HepG2 (cell line): Measurements from ENCODE around the gene ZSCAN23. TPM values are rescaled to one million over a fixed set of nuclear protein-coding genes. Genes with fewer than 3 reads are reported as not detected.

ENCODE experiments used
- ATAC-seq: fragments of 200-7000 bp; cut with Tn5 transposase; 3 replicates; pipeline ENCODE4 v1.9.1; 2020; ENCODE audit warnings: mild to moderate bottlenecking, moderate library complexity
- BruUV-seq: library from RNA; stranded (reverse); fragments of 400-500 nt; replicated peaks from 2 replicates; lab custom pipeline; 2021; lab: Mats Ljungman, UMichigan
- CTCF ChIA-PET: fragments of 300-600 bp; formaldehyde crosslinking; extraction: SDS; loops from one replicate; lab custom pipeline; 2021; ENCODE audit warnings: low total read pairs, inconsistent platforms, low intra/inter-chr PET ratio; lab: Yijun Ruan, JAX
- POLR2A ChIA-PET: fragments of 350-600 bp; sonication (Branson Sonifier 250); formaldehyde crosslinking; loops from one replicate; lab custom pipeline; 2020; ENCODE audit warnings: antibody characterized with exemption, inconsistent platforms; lab: Yijun Ruan, JAX
- DNase-seq: peaks from one replicate; pipeline ENCODE4 v3.0.0-alpha.2; 2015; ENCODE audit warnings: low spot score
- FAIRE-seq: peaks from 3 replicates; lab custom pipeline; 2011; peaks lifted over from hg19 to GRCh38; lab: Jason Lieb, UNC
- H2AFZ ChIP-seq: one replicate; pipeline ENCODE4 v1.6.1; 2011; ENCODE audit warnings: low read length, inconsistent platforms
- H3K27ac ChIP-seq: fragments of 300-600 bp; 3 replicates; pipeline ENCODE4 v1.8.0; 2011; ENCODE audit warnings: mixed run types, mild to moderate bottlenecking, mixed read lengths, low read length, inconsistent platforms; ENCODE audit not compliant: insufficient read depth; ENCODE audit errors: extremely low read length
- H3K27me3 ChIP-seq, 2 experiments: fragments of 200-600 bp in 1 of 2; 2 replicates in 1 of 2; 3 replicates in 1 of 2; pipeline versions ENCODE4 v1.6.0 to v1.8.0; 2011; ENCODE audit warnings: low read length in 2 of 2, mild to moderate bottlenecking in 2 of 2, moderate library complexity in 2 of 2, inconsistent platforms in 1 of 2; ENCODE audit not compliant: insufficient read depth in 2 of 2, control insufficient read depth in 1 of 2
- H3K36me3 ChIP-seq, 2 experiments: fragments of 200-600 bp in 1 of 2; replicated peaks in 1 of 2; 2 replicates in 1 of 2; 3 replicates in 1 of 2; pipeline versions ENCODE4 v1.5.1 to v1.8.0; 2011; ENCODE audit warnings: low read length in 2 of 2, inconsistent platforms in 1 of 2; ENCODE audit not compliant: insufficient read depth in 2 of 2, control insufficient read depth in 1 of 2
- H3K4me1 ChIP-seq: 2 replicates; pipeline ENCODE4 v1.5.1; 2012; ENCODE audit warnings: low read length, inconsistent platforms; ENCODE audit not compliant: insufficient read depth
- H3K4me2 ChIP-seq: 2 replicates; pipeline ENCODE4 v1.6.0; 2011; ENCODE audit warnings: low read depth, low read length, inconsistent platforms
- H3K4me3 ChIP-seq, 3 experiments: fragments of 200-600 bp in 1 of 3; sonication (generic), shearing (Covaris generic) in 1 of 3; replicated peaks in 1 of 3; 2 replicates each; pipeline ENCODE4 v1.5.1; 2011 to 2016; ENCODE audit warnings: low read length in 3 of 3, inconsistent platforms in 2 of 3, low read depth in 2 of 3, mild to moderate bottlenecking in 2 of 3, control low read depth in 1 of 3, mixed read lengths in 1 of 3; ENCODE audit not compliant: insufficient read depth in 1 of 3
- H3K79me2 ChIP-seq: one replicate; pipeline ENCODE4 v1.6.1; 2011; ENCODE audit warnings: low read length, inconsistent platforms; ENCODE audit not compliant: insufficient read depth
- H3K9ac ChIP-seq: 2 replicates; pipeline ENCODE4 v1.6.0; 2011; ENCODE audit warnings: mild to moderate bottlenecking, low read depth, low read length, inconsistent platforms; ENCODE audit not compliant: insufficient read depth
- H3K9me3 ChIP-seq: 2 replicates; pipeline ENCODE4 v1.5.1; 2012; ENCODE audit warnings: mild to moderate bottlenecking, low read length
- H4K20me1 ChIP-seq: 2 replicates; pipeline ENCODE4 v1.6.0; 2011; ENCODE audit warnings: inconsistent platforms, mild to moderate bottlenecking, low read length, moderate library complexity; ENCODE audit not compliant: insufficient read depth
- BRD4 ChIP-seq: sonication (generic); formaldehyde crosslinking; IDR thresholded peaks from 2 replicates; pipeline ENCODE4 v1.4.0; 2020; ENCODE audit warnings: missing genetic modification reagents
- CCDC6 ChIP-seq: sonication (generic); formaldehyde crosslinking; IDR thresholded peaks from 2 replicates; pipeline ENCODE4 v1.8.1; 2022; ENCODE audit warnings: mild to moderate bottlenecking, missing genetic modification reagents, moderate library complexity
- FOSL1 ChIP-seq: sonication (generic); formaldehyde crosslinking; IDR thresholded peaks from 2 replicates; pipeline ENCODE4 v1.9.0; 2021; ENCODE audit warnings: missing genetic modification reagents, borderline replicate concordance
- NFYB ChIP-seq: sonication (generic); formaldehyde crosslinking; IDR thresholded peaks from 2 replicates; pipeline ENCODE4 v1.4.0; 2020; ENCODE audit warnings: missing genetic modification reagents
- POLR2A ChIP-seq, 2 experiments: IDR thresholded peaks; 2 replicates each; pipeline ENCODE4 v1.6.1; 2011; ENCODE audit warnings: low read depth in 2 of 2, low read length in 2 of 2, mild to moderate bottlenecking in 1 of 2, moderate library complexity in 1 of 2; ENCODE audit not compliant: insufficient read depth in 1 of 2
- XRCC5 ChIP-seq: fragments of 200-400 bp; formaldehyde crosslinking; optimal IDR thresholded peaks from 2 replicates; pipeline ENCODE3; 2017; ENCODE audit warnings: mild to moderate bottlenecking, low read length
- ZFAT ChIP-seq: sonication (generic); formaldehyde crosslinking; conservative IDR thresholded peaks from 2 replicates; pipeline ENCODE4 v1.8.1; 2023; ENCODE audit warnings: missing genetic modification reagents, inconsistent platforms
- ZNF143 ChIP-seq: sonication (generic); formaldehyde crosslinking; IDR thresholded peaks from 2 replicates; pipeline ENCODE4 v1.4.0; 2020; ENCODE audit warnings: missing genetic modification reagents
- ZNF441 ChIP-seq: sonication (generic); formaldehyde crosslinking; IDR thresholded peaks from 2 replicates; pipeline ENCODE4 v1.7.0; 2021; ENCODE audit warnings: missing genetic modification reagents, borderline replicate concordance
- ZNF549 ChIP-seq: sonication (generic); formaldehyde crosslinking; IDR thresholded peaks from 2 replicates; pipeline ENCODE4 v1.5.0; 2020; ENCODE audit warnings: missing genetic modification reagents
- ZNF777 ChIP-seq: sonication (generic); formaldehyde crosslinking; IDR thresholded peaks from 2 replicates; pipeline ENCODE4 v1.4.0; 2020; ENCODE audit warnings: missing genetic modification reagents
- ZNF841 ChIP-seq: sonication (generic); formaldehyde crosslinking; IDR thresholded peaks from 2 replicates; pipeline ENCODE4 v1.8.1; 2023; ENCODE audit warnings: missing genetic modification reagents, borderline replicate concordance
- WGBS: methylation state at CpG from one replicate; pipeline ENCODE4 v1.1.6; 2017; ENCODE audit warnings: low lambda C conversion rate; 5-methylcytosine and 5-hydroxymethylcytosine counted together
- in situ Hi-C: cut with HindIII; loops from 2 replicates; pipeline ENCODE4 v1.10.0; 2017; ENCODE audit warnings: low pct_unique_long_range_greater_than_20kb; ENCODE audit not compliant: extremely low pct_ligation_motif_present
- intact Hi-C: fragments of 100-400 bp; cut with micrococcal nuclease; formaldehyde crosslinking; loops from one replicate; pipeline ENCODE4 v1.10.0; 2022; ENCODE audit not compliant: unreplicated experiment
- polyA plus RNA-seq, 8 experiments: library from polyadenylated mRNA; depleted of rRNA in 3 of 8; stranded (reverse) in 7 of 8; unstranded in 1 of 8; fragments of >200 nt; fragmentation: Illumina TruSeq in 4 of 8; extraction: Trizol in 4 of 8; gene quantifications; 2 replicates each; pipeline versions ENCODE4 v1.2.1 to v1.2.3, GENCODE V29; 2011 to 2016; ENCODE audit warnings: low read depth in 4 of 8, missing spikeins in 1 of 8, mixed read lengths in 1 of 8; ENCODE audit not compliant: insufficient read depth in 1 of 8
- total RNA-seq, 5 experiments: library from RNA; depleted of rRNA; stranded (reverse); fragments of >200 nt; fragmentation: Illumina TruSeq; extraction: Trizol; gene quantifications; 2 replicates each; pipeline ENCODE4 v1.2.3, GENCODE V29; 2016; ENCODE audit warnings: low read depth in 1 of 5
- TF ChIP-seq, protein P1 (sequence below): sonication (generic); formaldehyde crosslinking; conservative IDR thresholded peaks from 2 replicates; pipeline ENCODE4 v1.4.0; 2020; ENCODE audit warnings: missing genetic modification reagents
- TF ChIP-seq, protein P2 (sequence below): sonication (generic); formaldehyde crosslinking; IDR thresholded peaks from 2 replicates; pipeline ENCODE4; 2020; ENCODE audit warnings: missing genetic modification reagents, mild to moderate bottlenecking, borderline replicate concordance

Gene ZSCAN23
- total and polyA plus RNA-seq, 2 of the 13 experiments (the other 11 are each of a cell fraction or from before 2014, with no cell fraction given) = 0.29 to 1.2 TPM

DNA sequence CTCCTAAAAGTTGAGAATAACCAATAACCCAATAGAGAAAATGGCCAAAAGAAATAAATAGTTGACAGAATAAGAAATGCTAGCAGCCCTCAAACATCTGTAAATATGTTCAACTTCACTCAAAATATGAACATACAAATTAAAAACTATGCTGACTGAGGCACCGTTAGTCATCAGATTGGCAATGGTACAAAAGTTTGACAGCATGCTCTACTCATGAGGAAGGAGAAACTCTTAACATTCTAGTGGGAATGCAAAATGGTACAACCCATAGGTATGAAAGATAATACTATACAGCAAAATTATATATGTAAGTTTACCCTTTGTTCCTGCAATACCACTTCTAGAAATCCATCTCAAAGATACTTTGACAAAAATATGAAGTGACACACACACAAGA is 42.1 kb downstream of the ZSCAN23 start:
- Histone ChIP-seq H3K4me1 (peaks cover 32% of the 10 kb centered on the region), H3K79me2 (peaks cover 24% of the 10 kb centered on the region), H3K9me3 (no peaks in the 10 kb centered on the region), H4K20me1 (no peaks in the 10 kb centered on the region), H3K4me2 (no peak overlapping the region), H3K9ac (no peak overlapping the region)
- CTCF ChIA-PET = no interaction called here
- WGBS = 81% methylated on average over 1 of the region's 1 CpG
- BruUV-seq = no TSS peak
- no peak for DNase-seq
- TF ChIP-seq CCDC6 (CRISPR knock-in tag) (no peak), BRD4 (CRISPR knock-in tag) (no peak), XRCC5 (no peak)
- TF ChIP-seq, all 625 proteins: peak for 0
- Histone ChIP-seq H2AFZ (no peak overlapping the region), H3K27me3 (no peaks in the 10 kb centered on the region; a peak in 1 of 5 replicates), H3K4me3 (no peak overlapping the region), H3K36me3 (peaks cover 2 to 13% of the 10 kb centered on the region in 2 experiments; a peak in 3 of 5 replicates), H3K27ac (no peak overlapping the region)
- ATAC-seq = no peak
- intact Hi-C loops (no loop called here), in situ Hi-C loops (no loop called here)
- POLR2A ChIA-PET = interaction anchor here (1.2 kb wide), 1 partner anchor 18 kb away, joined by 3 read pairs; no protein-coding TSS in a partner anchor
- no peak for FAIRE-seq

DNA sequence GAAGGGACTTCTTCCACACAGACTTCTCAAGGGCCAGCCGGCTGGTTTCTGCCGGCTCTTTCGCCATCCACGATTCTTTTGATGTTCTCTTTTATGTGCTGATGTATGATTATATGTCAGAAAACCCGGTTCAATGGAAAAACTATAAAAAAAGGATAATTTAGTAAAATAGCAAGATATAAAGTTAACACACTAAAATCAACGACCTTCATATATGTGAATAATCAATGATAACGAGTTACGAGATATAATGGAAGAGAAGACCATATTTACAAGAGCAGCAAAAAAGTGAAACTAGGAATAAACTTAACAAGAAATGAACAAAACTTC is 43.2 kb downstream of the ZSCAN23 start:
- POLR2A ChIA-PET = no interaction called here
- in situ Hi-C loops (no loop called here), intact Hi-C loops (no loop called here)
- CTCF ChIA-PET = interaction anchor here (1.4 kb wide), 1 partner anchor 143 kb away, joined by 4 read pairs; no protein-coding TSS in a partner anchor
- Histone ChIP-seq H4K20me1 (no peaks in the 10 kb centered on the region), H2AFZ (peak overlapping the region; percentile 97), H3K4me3 (peak overlapping the region; percentile 82 to 99 (median 94)), H3K4me2 (peak overlapping the region; percentile 73), H3K4me1 (peaks cover 43% of the 10 kb centered on the region), H3K36me3 (peaks cover 2 to 18% of the 10 kb centered on the region in 2 experiments; a peak in 3 of 5 replicates), H3K27ac (peak overlapping the region; percentile 68), H3K9ac (peak overlapping the region; percentile 96), H3K9me3 (no peaks in the 10 kb centered on the region), H3K79me2 (peaks cover 28% of the 10 kb centered on the region), H3K27me3 (no peaks in the 10 kb centered on the region; a peak in 1 of 5 replicates)
- WGBS = 21% methylated on average over 8 of the region's 8 CpGs
- ATAC-seq = no peak
- no peak for DNase-seq
- TSS peak; percentile 98 for BruUV-seq
- no peak for FAIRE-seq
- TF ChIP-seq FOSL1 (CRISPR knock-in tag) (0 out of 2 replicates have a peak, but pooled peaks have one; percentile 0), ZNF549 (CRISPR knock-in tag) (0 out of 2 replicates have a peak, but pooled peaks have one; percentile 22), ZFAT (CRISPR knock-in tag) (peak; percentile 59; the same call in 1 of the 2 replicates), ZNF841 (CRISPR knock-in tag) (0 out of 2 replicates have a peak, but pooled peaks have one; percentile 23), ZNF777 (CRISPR knock-in tag) (peak; percentile 8; the same call in 1 of the 2 replicates), NFYB (CRISPR knock-in tag) (no peak), ZNF143 (CRISPR knock-in tag) (no peak), POLR2A (IDR thresholded peaks at IDR 0.05; ENCODE audit: insufficient read depth in 1 of 2, low read depth in 2 of 2, low read length in 2 of 2) (no peak), ZNF441 (CRISPR knock-in tag) (no peak)
- TF ChIP-seq, protein P1, sequence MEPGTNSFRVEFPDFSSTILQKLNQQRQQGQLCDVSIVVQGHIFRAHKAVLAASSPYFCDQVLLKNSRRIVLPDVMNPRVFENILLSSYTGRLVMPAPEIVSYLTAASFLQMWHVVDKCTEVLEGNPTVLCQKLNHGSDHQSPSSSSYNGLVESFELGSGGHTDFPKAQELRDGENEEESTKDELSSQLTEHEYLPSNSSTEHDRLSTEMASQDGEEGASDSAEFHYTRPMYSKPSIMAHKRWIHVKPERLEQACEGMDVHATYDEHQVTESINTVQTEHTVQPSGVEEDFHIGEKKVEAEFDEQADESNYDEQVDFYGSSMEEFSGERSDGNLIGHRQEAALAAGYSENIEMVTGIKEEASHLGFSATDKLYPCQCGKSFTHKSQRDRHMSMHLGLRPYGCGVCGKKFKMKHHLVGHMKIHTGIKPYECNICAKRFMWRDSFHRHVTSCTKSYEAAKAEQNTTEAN (CRISPR knock-in tag) = 0 out of 2 replicates have a peak, but pooled peaks have one; percentile 10
- TF ChIP-seq, protein P2, sequence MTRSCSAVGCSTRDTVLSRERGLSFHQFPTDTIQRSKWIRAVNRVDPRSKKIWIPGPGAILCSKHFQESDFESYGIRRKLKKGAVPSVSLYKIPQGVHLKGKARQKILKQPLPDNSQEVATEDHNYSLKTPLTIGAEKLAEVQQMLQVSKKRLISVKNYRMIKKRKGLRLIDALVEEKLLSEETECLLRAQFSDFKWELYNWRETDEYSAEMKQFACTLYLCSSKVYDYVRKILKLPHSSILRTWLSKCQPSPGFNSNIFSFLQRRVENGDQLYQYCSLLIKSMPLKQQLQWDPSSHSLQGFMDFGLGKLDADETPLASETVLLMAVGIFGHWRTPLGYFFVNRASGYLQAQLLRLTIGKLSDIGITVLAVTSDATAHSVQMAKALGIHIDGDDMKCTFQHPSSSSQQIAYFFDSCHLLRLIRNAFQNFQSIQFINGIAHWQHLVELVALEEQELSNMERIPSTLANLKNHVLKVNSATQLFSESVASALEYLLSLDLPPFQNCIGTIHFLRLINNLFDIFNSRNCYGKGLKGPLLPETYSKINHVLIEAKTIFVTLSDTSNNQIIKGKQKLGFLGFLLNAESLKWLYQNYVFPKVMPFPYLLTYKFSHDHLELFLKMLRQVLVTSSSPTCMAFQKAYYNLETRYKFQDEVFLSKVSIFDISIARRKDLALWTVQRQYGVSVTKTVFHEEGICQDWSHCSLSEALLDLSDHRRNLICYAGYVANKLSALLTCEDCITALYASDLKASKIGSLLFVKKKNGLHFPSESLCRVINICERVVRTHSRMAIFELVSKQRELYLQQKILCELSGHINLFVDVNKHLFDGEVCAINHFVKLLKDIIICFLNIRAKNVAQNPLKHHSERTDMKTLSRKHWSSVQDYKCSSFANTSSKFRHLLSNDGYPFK (CRISPR knock-in tag) = no peak
